ENCODE data around the gene ARHGAP18. TPM values are rescaled to one million over a fixed set of nuclear protein-coding genes. Genes with fewer than 3 reads are reported as not detected.

Gene ARHGAP18
- total and polyA plus RNA-seq, 3 donors from 2014 or later, result 15.8 to 29.8 (median 23.8) TPM

DNA sequence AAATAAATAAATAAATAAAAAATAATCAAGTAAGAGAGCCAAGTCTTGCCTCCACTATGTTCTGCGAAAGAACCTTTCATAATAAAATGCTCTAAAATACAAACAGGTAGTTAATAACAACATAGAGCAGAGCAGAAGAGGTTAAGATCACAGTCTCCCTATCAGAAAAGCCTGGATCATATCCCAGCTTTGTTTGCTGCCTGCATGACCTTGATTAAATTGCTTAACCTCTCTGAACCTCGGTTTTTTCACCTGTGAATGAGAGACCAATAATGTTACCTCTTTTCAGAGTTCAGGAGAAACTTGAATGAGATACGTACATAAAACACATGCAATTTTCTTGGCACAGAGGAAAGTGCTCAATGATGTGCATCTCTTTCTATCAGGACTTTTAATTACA is 44.4 kb downstream of the ARHGAP18 start:
- Histone ChIP-seq H3K27ac (no peak overlapping the region), H3K4me1 (peaks cover 35% of the 10 kb centered on the region)

DNA sequence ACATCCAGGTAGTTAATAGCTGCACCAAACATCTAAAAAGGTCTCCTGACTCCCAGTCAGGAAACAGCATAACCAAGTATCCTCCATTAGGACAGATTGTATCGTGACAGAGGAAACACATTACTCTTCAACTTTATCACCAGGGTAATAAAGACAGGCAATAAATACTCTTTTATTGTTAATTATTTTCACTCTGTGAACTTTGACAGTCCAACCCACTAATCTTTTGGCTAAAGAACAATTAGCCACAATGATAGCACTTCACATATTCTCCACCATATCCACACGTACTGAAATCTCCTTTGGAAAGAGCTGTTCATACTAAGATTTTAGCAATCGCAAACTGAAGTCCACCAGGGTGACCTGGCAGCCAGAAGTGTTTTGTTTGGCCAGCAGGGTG is 46.4 kb downstream of the ARHGAP18 start:
- Histone ChIP-seq H3K4me3 (no peak overlapping the region), H3K27me3 (no peaks in the 10 kb centered on the region), H3K4me1 (peaks cover 39% of the 10 kb centered on the region), H3K27ac (peak overlapping the region in 1 of 2 donors; percentile 5), H3K36me3 (ENCODE audit: low read depth, missing control alignments) (no peaks in the 10 kb centered on the region), H3K9me3 (no peaks in the 10 kb centered on the region)
- TF ChIP-seq POLR2A (IDR thresholded peaks at IDR 0.05), result no peak
- TF ChIP-seq, protein P1, sequence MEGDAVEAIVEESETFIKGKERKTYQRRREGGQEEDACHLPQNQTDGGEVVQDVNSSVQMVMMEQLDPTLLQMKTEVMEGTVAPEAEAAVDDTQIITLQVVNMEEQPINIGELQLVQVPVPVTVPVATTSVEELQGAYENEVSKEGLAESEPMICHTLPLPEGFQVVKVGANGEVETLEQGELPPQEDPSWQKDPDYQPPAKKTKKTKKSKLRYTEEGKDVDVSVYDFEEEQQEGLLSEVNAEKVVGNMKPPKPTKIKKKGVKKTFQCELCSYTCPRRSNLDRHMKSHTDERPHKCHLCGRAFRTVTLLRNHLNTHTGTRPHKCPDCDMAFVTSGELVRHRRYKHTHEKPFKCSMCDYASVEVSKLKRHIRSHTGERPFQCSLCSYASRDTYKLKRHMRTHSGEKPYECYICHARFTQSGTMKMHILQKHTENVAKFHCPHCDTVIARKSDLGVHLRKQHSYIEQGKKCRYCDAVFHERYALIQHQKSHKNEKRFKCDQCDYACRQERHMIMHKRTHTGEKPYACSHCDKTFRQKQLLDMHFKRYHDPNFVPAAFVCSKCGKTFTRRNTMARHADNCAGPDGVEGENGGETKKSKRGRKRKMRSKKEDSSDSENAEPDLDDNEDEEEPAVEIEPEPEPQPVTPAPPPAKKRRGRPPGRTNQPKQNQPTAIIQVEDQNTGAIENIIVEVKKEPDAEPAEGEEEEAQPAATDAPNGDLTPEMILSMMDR (IDR thresholded peaks at IDR 0.05), result no peak
- WGBS, 2 donors, result 37 to 42% methylated on average over 3 of the region's 3 CpGs
- no peak for DNase-seq
- intact Hi-C loops (cut with DNase I; ENCODE audit: low total_unique reads), result no loop called here

More for the DNA sequence above, 44.4 kb downstream of the ARHGAP18 start:
- H3K9me3 ChIP-seq, result no peaks in the 10 kb centered on the region
- 70 to 71% methylated on average over 3 of the region's 3 CpGs for WGBS, 2 donors
- no peak for TF ChIP-seq POLR2A (IDR thresholded peaks at IDR 0.05)
- TF ChIP-seq, protein P1 (IDR thresholded peaks at IDR 0.05), result no peak
- DNase-seq, result no peak
- H3K36me3 ChIP-seq (ENCODE audit: low read depth, missing control alignments), result no peaks in the 10 kb centered on the region
- intact Hi-C loops (cut with DNase I; ENCODE audit: low total_unique reads), result no loop called here
- no peak overlapping the region for H3K4me3 ChIP-seq
- no peaks in the 10 kb centered on the region for H3K27me3 ChIP-seq

DNA sequence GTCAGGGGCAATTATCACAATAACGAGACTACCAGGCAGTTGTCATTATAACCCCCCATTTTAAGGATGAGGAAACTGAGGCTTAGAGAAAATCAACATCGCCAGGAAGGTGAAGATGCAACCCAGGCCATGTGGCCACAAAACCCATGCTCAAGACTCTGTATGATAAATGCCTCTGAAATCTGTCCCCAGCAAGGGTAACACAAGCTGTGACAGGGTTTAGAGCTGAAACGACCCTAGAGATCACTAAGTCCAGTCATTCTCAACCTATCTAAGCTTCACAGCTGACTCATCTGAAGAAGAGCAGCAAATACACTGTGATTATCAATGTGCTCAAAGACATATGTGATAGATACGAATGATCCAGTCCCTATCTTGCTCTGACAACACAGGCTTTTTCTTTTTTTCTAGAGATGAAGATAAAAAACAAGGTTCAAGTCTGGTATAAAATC is 47.0 kb downstream of the ARHGAP18 start:
- H3K9me3 ChIP-seq, result no peaks in the 10 kb centered on the region
- TF ChIP-seq, protein P1 (IDR thresholded peaks at IDR 0.05), result no peak
- no peak for TF ChIP-seq POLR2A (IDR thresholded peaks at IDR 0.05)
- H3K27ac ChIP-seq, result peak overlapping the region in 1 of 2 donors; percentile 5
- no peaks in the 10 kb centered on the region for H3K36me3 ChIP-seq (ENCODE audit: low read depth, missing control alignments)
- no peaks in the 10 kb centered on the region for H3K27me3 ChIP-seq
- WGBS, 2 donors, result 80 to 85% methylated on average over 4 of the region's 4 CpGs
- intact Hi-C loops (cut with DNase I; ENCODE audit: low total_unique reads), result no loop called here
- no peak for DNase-seq
- H3K4me3 ChIP-seq, result no peak overlapping the region
- H3K4me1 ChIP-seq, result peaks cover 36% of the 10 kb centered on the region

DNA sequence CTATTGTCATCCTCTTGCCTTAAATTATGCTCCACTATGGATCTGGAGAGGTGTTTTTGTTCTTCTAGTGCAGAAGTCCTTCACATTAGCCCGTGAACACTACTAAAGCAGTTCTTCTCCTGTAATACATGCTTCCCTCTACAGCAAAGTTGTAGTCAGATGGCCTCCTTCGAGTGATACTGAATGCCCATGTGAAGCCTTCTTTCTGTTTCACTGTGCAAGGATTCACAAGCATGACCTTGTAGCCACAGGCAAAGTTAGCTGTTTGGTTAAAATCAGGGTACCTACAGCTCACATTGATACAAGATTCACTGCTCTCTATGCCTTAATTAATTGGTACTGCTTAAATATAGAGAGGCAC is 47.6 kb downstream of the ARHGAP18 start:
- Histone ChIP-seq H3K27ac (peak overlapping the region; percentile 32 to 59), H3K4me3 (no peak overlapping the region), H3K36me3 (ENCODE audit: low read depth, missing control alignments) (no peaks in the 10 kb centered on the region), H3K27me3 (no peaks in the 10 kb centered on the region), H3K9me3 (no peaks in the 10 kb centered on the region), H3K4me1 (peaks cover 32% of the 10 kb centered on the region)
- no peak for TF ChIP-seq POLR2A (IDR thresholded peaks at IDR 0.05)
- TF ChIP-seq, protein P1 (IDR thresholded peaks at IDR 0.05), result no peak
- no peak for DNase-seq
- intact Hi-C loops (cut with DNase I; ENCODE audit: low total_unique reads), result no loop called here
- WGBS, 2 donors, result 35 to 38% methylated on average over 2 of the region's 2 CpGs

All from testis (tissue), 3 donors.